PC-3 (cell line): ENCODE measurements around the gene USP34. TPM values are rescaled to one million over a fixed set of nuclear protein-coding genes. Genes with fewer than 3 reads are reported as not detected.

Experiments
- ATAC-seq: fragments of 200-7000 bp; cut with Tn5 transposase; 2 replicates; pipeline ENCODE4 v1.9.1; 2020; ENCODE audit warnings: mild to moderate bottlenecking, moderate library complexity
- BruUV-seq: library from RNA; stranded (reverse); fragments of 400-500 nt; replicated peaks from 2 replicates; lab custom pipeline; 2021; lab: Mats Ljungman, UMichigan
- CTCF ChIA-PET: fragments of 300-600 bp; sonication (Branson Sonifier 250); formaldehyde crosslinking; loops from one replicate; lab custom pipeline; 2022; ENCODE audit warnings: antibody characterized with exemption; lab: Charles Lee
- POLR2A ChIA-PET: fragments of 300-600 bp; sonication (Branson Sonifier 250); formaldehyde crosslinking; loops from one replicate; lab custom pipeline; 2022; ENCODE audit warnings: antibody characterized with exemption; ENCODE audit not compliant: unreplicated experiment; lab: Charles Lee
- DNase-seq: peaks from one replicate; pipeline ENCODE4 v3.0.0-alpha.2; 2015
- H2AFZ ChIP-seq: fragments of 300-600 bp; sonication (generic); 2 replicates; pipeline ENCODE4 v1.6.0; 2016; ENCODE audit warnings: antibody characterized with exemption, low read length
- H3F3A ChIP-seq: fragments of 300-600 bp; sonication (generic); one replicate; pipeline ENCODE4 v1.6.0; 2017; ENCODE audit warnings: antibody characterized with exemption, low read length, control low read depth, mild to moderate bottlenecking; ENCODE audit not compliant: unreplicated experiment
- H3K27ac ChIP-seq: fragments of 300-600 bp; sonication (generic); 2 replicates; pipeline ENCODE4 v1.5.1; 2016; ENCODE audit warnings: mild to moderate bottlenecking, low read length
- H3K27me3 ChIP-seq: fragments of 300-600 bp; sonication (generic); 2 replicates; pipeline ENCODE4 v1.6.1; 2016; ENCODE audit warnings: low read length, mixed read lengths
- H3K36me3 ChIP-seq: fragments of 300-600 bp; sonication (generic); 2 replicates; pipeline ENCODE4 v1.6.1; 2016; ENCODE audit warnings: low read depth, mixed run types, low read length, mixed read lengths
- H3K4me1 ChIP-seq: fragments of 300-600 bp; sonication (generic); 2 replicates; pipeline ENCODE4 v1.5.1; 2016; ENCODE audit warnings: low read length; ENCODE audit not compliant: insufficient read depth
- H3K4me2 ChIP-seq: fragments of 300-600 bp; sonication (generic); 2 replicates; pipeline ENCODE4 v1.6.0; 2016; ENCODE audit warnings: low read length
- H3K4me3 ChIP-seq: fragments of 300-600 bp; sonication (generic); 2 replicates; pipeline ENCODE4 v1.5.1; 2016; ENCODE audit warnings: mild to moderate bottlenecking, low read length, mixed read lengths
- H3K79me2 ChIP-seq: fragments of 300-600 bp; sonication (generic); 2 replicates; pipeline ENCODE4 v1.6.1; 2017; ENCODE audit warnings: low read length, mixed read lengths
- H3K9ac ChIP-seq: fragments of 300-600 bp; sonication (generic); 2 replicates; pipeline ENCODE4 v1.6.0; 2016; ENCODE audit warnings: mild to moderate bottlenecking, low read length
- H3K9me2 ChIP-seq: fragments of 300-600 bp; sonication (generic); replicated peaks from 2 replicates; pipeline ENCODE4 v1.6.1; 2016; ENCODE audit warnings: mixed run types, low read length, mixed read lengths
- H3K9me3 ChIP-seq: fragments of 300-600 bp; sonication (generic); 2 replicates; pipeline ENCODE4 v1.6.1; 2016; ENCODE audit warnings: low read length, mixed read lengths
- H4K20me1 ChIP-seq: fragments of 300-600 bp; sonication (generic); 2 replicates; pipeline ENCODE4 v1.6.1; 2016; ENCODE audit warnings: low read length, mixed read lengths
- EZH2 ChIP-seq: fragments of 300-600 bp; sonication (generic); IDR thresholded peaks from one replicate; pipeline ENCODE4 v1.6.1; 2017; ENCODE audit warnings: antibody characterized with exemption, mild to moderate bottlenecking, low read length; ENCODE audit not compliant: unreplicated experiment
- EZH2phosphoT487 ChIP-seq: fragments of 300-600 bp; sonication (generic); IDR thresholded peaks from 2 replicates; pipeline ENCODE4 v1.6.1; 2018; ENCODE audit warnings: mild to moderate bottlenecking, antibody characterized with exemption, low read length, borderline replicate concordance
- intact Hi-C: fragments of 100-400 bp; cut with micrococcal nuclease; formaldehyde crosslinking; loops from 2 replicates; pipeline ENCODE4 v1.9.0; 2023
- total RNA-seq: library from RNA; depleted of rRNA; stranded (reverse); fragments of >200 nt; gene quantifications from 2 replicates; pipeline ENCODE4 v1.2.3, GENCODE V29; 2014
- TF ChIP-seq, protein P1 (sequence below): fragments of 300-600 bp; sonication (generic); conservative IDR thresholded peaks from 2 replicates; pipeline ENCODE4 v1.5.1; 2017; ENCODE audit warnings: antibody characterized with exemption, low read depth, mild to moderate bottlenecking, low read length

Gene USP34
- total RNA-seq, 1 experiment from 2014 or later: 67.1 TPM

DNA sequence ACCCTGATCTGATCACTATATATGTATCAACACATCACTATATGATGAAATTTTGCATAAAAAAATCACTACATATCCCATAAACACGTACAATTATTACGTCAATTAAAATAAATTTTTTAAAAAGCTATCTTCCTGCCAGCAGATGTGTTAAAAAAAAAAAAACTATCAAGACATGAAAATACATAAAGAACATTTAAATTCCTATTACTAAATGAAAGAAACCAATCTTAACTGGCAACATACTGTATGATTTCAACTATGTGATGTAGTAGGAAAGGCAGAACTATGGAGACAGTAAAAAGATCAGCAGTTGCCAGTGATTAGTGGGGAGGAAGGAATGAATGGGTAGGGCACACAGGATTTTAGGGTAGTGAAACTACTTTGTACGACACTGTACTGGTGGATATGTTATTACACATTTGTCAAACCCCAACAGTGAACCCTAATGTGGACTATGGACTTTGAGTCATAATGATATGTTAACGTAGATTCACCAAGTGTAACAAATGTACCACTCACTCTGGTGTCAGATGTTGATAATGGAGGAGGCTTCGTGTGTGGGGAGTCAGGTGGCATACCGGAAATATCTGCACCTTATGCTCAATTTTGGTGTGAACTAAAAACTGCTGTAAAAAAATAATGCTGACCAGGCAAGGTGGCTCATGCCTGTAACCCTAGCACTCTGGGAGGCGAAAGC is 27.4 kb downstream of the USP34 start:
- 0 out of 2 replicates have a peak overlapping the region, but pooled peaks have one; percentile 11 for H3K27ac ChIP-seq
- intact Hi-C loops: no loop called here
- ATAC-seq: peak; percentile 82

DNA sequence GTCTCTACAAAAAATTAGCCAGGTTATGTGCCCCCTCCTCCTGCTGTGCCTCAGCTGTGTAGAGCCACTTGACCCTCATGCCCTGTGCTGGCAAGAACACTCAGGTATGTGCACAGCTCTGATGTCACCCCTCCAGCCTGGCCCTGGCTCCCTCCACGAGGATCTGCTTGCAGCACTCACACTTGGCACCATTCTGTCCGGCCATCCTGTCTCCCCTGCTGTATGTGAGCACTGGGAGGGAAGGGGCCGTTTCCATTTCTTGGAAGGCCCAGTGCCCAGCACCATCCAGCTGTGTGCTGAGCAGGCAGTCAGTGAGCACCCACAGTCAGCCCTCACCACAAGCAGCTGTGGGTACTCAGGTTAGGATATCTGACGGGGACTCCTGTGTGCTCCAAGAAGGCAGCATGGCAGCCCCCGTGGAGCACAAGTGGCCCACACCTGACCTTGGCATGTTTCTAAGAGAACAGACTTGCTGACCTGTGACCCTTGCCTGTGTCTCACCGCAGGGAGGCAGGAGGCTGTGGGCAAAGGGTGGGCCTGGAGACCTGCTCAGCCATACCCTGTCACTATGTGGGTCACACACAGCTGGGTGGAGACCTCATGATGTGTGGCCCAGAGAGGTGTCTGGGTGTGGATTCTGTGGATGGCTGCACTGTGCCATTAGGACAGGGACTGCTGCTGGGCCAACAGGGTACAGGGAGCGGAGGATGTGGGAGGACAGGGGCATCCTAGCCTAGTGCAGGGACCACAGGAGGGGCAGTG is 31.5 kb downstream of the USP34 start:
- Histone ChIP-seq H3K9me3 (no peaks in the 10 kb centered on the region), H2AFZ (no peak overlapping the region), H3K79me2 (peaks cover 99% of the 10 kb centered on the region), H4K20me1 (peaks cover 42% of the 10 kb centered on the region), H3K4me1 (peaks cover 24% of the 10 kb centered on the region), H3K9ac (no peak overlapping the region), H3K27ac (no peak overlapping the region), H3K4me2 (no peak overlapping the region), H3K36me3 (no peaks in the 10 kb centered on the region), H3F3A (no peaks in the 10 kb centered on the region), H3K9me2 (no peaks in the 10 kb centered on the region), H3K27me3 (no peaks in the 10 kb centered on the region), H3K4me3 (no peak overlapping the region)
- DNase-seq (no peak), ATAC-seq (no peak)
- CTCF ChIA-PET: no interaction called here
- POLR2A ChIA-PET: no interaction called here
- TF ChIP-seq EZH2phosphoT487: no peak
- no peak for TF ChIP-seq EZH2
- TF ChIP-seq, protein P1, sequence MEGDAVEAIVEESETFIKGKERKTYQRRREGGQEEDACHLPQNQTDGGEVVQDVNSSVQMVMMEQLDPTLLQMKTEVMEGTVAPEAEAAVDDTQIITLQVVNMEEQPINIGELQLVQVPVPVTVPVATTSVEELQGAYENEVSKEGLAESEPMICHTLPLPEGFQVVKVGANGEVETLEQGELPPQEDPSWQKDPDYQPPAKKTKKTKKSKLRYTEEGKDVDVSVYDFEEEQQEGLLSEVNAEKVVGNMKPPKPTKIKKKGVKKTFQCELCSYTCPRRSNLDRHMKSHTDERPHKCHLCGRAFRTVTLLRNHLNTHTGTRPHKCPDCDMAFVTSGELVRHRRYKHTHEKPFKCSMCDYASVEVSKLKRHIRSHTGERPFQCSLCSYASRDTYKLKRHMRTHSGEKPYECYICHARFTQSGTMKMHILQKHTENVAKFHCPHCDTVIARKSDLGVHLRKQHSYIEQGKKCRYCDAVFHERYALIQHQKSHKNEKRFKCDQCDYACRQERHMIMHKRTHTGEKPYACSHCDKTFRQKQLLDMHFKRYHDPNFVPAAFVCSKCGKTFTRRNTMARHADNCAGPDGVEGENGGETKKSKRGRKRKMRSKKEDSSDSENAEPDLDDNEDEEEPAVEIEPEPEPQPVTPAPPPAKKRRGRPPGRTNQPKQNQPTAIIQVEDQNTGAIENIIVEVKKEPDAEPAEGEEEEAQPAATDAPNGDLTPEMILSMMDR: no peak
- no TSS peak for BruUV-seq
- intact Hi-C loops: no loop called here

More for the DNA sequence above, 27.4 kb downstream of the USP34 start:
- Histone ChIP-seq H2AFZ (no peak overlapping the region), H3K79me2 (peaks cover 100% of the 10 kb centered on the region), H3K9me3 (no peaks in the 10 kb centered on the region), H3K9me2 (no peaks in the 10 kb centered on the region), H3K36me3 (0 out of 2 replicates have a peak, but pooled peaks cover under 1% of the 10 kb centered on the region), H3K4me2 (no peak overlapping the region), H3K9ac (no peak overlapping the region), H3K4me1 (peaks cover 10% of the 10 kb centered on the region; the same call in 1 of the 2 replicates), H3K27me3 (no peaks in the 10 kb centered on the region), H3F3A (no peaks in the 10 kb centered on the region), H3K4me3 (no peak overlapping the region), H4K20me1 (peaks cover 18% of the 10 kb centered on the region; the same call in 1 of the 2 replicates)
- TF ChIP-seq EZH2phosphoT487 (no peak), EZH2 (no peak)
- TF ChIP-seq, protein P1: no peak
- ChIA-PET POLR2A (no interaction called here), CTCF (no interaction called here)
- no TSS peak for BruUV-seq
- DNase-seq: peak; percentile 56
